ENCODE results near the gene DENND1A. TPM values are rescaled to one million over a fixed set of nuclear protein-coding genes. Genes with fewer than 3 reads are reported as not detected.

Gene DENND1A
- polyA plus RNA-seq, 2 donors = 4.6 to 4.8 TPM

GRCh38 chr9:123344192-123344949 is 585.6 kb downstream of the DENND1A start:
- H3K27me3 ChIP-seq (ENCODE audit: control insufficient read depth in 1 of 2, insufficient read depth in 2 of 2, low read length in 2 of 2) = no peaks in the 10 kb centered on the region
- 88 to 89% methylated on average over 9 of the region's 9 CpGs for WGBS, 2 donors
- peak overlapping the region; percentile 64 to 91 for H3K27ac ChIP-seq (ENCODE audit: low read depth in 2 of 2, low read length in 1 of 2)
- no peak overlapping the region for H3K4me3 ChIP-seq (ENCODE audit: low read depth in 1 of 2, low read length in 2 of 2)
- peaks cover 17 to 21% of the 10 kb centered on the region in 2 donors for H3K4me1 ChIP-seq (ENCODE audit: control insufficient read depth in 2 of 2, insufficient read depth in 2 of 2, low read length in 1 of 2)
- H3K36me3 ChIP-seq (ENCODE audit: control insufficient read depth in 2 of 2, insufficient read depth in 2 of 2, low read length in 1 of 2) = no peaks in the 10 kb centered on the region
- H3K9me3 ChIP-seq (ENCODE audit: control insufficient read depth in 2 of 2, insufficient read depth in 1 of 2, low read depth in 1 of 2, low read length in 1 of 2) = peaks cover 0 to 3% of the 10 kb centered on the region in 2 donors

DNA sequence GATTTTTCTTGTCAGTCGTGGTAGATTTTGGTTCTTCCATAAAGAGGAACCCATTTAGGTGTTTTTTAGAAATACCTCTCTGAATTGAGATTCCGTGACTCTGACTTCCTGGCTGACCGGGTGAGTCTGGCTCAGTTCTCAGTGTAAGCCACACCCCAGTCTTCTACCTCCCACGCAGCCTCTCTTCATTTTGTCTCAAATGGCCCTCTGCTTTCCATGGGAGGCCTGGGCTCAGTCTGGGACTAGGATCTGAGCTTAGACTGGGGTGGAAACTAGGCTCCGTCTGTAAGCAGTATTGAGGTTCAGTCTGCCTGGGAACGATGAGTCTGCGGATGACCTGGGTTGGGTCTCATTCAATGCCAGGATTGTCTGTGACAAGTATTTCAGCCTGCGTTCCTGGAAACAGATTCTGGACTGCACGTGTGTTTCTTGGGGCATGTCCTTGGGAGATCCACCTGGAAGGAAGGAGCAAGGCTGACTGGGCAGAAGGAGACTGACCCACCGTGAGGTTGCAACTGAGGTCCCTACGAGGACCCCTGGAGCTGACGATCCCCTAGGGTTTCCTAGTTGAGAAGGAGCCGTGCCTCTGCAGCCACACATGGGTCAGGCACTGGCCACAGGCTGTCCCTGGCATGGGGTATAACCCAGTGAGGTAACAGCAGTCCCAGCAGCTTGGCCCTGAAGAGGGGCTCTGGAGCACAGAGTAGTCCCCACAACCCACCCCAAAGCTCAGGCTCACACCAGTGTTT is 586.3 kb downstream of the DENND1A start:
- H3K27ac ChIP-seq (ENCODE audit: low read depth in 2 of 2, low read length in 1 of 2) = peak overlapping the region; percentile 64 to 91
- no peaks in the 10 kb centered on the region for H3K36me3 ChIP-seq (ENCODE audit: control insufficient read depth in 2 of 2, insufficient read depth in 2 of 2, low read length in 1 of 2)
- H3K4me3 ChIP-seq (ENCODE audit: low read depth in 1 of 2, low read length in 2 of 2) = no peak overlapping the region
- no peaks in the 10 kb centered on the region for H3K27me3 ChIP-seq (ENCODE audit: control insufficient read depth in 1 of 2, insufficient read depth in 2 of 2, low read length in 2 of 2)
- H3K4me1 ChIP-seq (ENCODE audit: control insufficient read depth in 2 of 2, insufficient read depth in 2 of 2, low read length in 1 of 2) = peaks cover 17 to 25% of the 10 kb centered on the region in 2 donors
- H3K9me3 ChIP-seq (ENCODE audit: control insufficient read depth in 2 of 2, insufficient read depth in 1 of 2, low read depth in 1 of 2, low read length in 1 of 2) = peaks cover 0 to 3% of the 10 kb centered on the region in 2 donors
- 44 to 57% methylated on average over 13 of the region's 13 CpGs for WGBS, 2 donors

DNA sequence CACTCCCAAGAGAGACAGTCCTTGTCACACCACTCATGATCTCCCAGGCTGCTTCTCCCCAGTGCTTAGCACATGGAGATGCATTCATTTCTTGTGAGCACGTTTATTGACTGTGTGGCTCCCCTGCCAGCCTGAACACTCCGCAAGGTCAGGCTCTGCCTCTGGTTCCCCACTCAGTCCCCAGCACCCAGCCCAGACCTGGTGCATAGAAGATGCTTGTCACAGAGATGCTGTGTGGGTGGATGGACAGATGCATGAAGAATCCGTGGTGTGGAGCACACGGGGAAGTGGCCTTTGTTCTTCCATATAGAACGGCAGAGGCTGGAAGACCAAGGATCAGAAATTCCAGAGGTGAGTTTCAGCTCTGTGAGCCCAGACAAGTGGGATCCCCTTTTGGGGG is 587.7 kb downstream of the DENND1A start:
- no peaks in the 10 kb centered on the region for H3K36me3 ChIP-seq (ENCODE audit: control insufficient read depth in 2 of 2, insufficient read depth in 2 of 2, low read length in 1 of 2)
- H3K4me1 ChIP-seq (ENCODE audit: control insufficient read depth in 2 of 2, insufficient read depth in 2 of 2, low read length in 1 of 2) = peaks cover 17 to 22% of the 10 kb centered on the region in 2 donors
- 80 to 86% methylated on average over 5 of the region's 5 CpGs for WGBS, 2 donors
- no peak overlapping the region for H3K27ac ChIP-seq (ENCODE audit: low read depth in 2 of 2, low read length in 1 of 2)
- peaks cover 0 to 2% of the 10 kb centered on the region in 2 donors for H3K9me3 ChIP-seq (ENCODE audit: control insufficient read depth in 2 of 2, insufficient read depth in 1 of 2, low read depth in 1 of 2, low read length in 1 of 2)
- H3K4me3 ChIP-seq (ENCODE audit: low read depth in 1 of 2, low read length in 2 of 2) = no peak overlapping the region
- no peaks in the 10 kb centered on the region for H3K27me3 ChIP-seq (ENCODE audit: control insufficient read depth in 1 of 2, insufficient read depth in 2 of 2, low read length in 2 of 2)

DNA sequence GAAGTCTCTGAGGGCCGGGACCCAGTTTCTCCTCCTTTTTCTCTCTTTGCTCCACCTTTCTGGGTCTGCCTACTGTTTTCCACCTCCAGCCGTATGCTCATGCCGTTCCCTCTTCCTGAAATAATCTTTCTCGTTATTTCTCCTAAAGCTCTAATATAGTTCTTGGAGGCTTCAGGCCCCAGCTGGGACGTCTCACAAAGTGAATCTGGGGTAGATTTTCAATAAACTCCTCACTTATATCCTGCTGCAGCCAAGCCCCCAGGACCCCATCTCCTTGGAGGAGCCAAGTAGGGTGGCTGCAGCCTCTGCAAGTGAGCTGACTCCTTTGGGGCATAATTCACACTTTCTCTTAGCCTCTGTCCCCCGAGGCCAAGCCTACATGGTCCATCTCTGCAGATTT is 588.1 kb downstream of the DENND1A start:
- Histone ChIP-seq H3K27me3 (ENCODE audit: control insufficient read depth in 1 of 2, insufficient read depth in 2 of 2, low read length in 2 of 2) (no peaks in the 10 kb centered on the region), H3K4me3 (ENCODE audit: low read depth in 1 of 2, low read length in 2 of 2) (no peak overlapping the region), H3K4me1 (ENCODE audit: control insufficient read depth in 2 of 2, insufficient read depth in 2 of 2, low read length in 1 of 2) (peaks cover 17 to 23% of the 10 kb centered on the region in 2 donors), H3K9me3 (ENCODE audit: control insufficient read depth in 2 of 2, insufficient read depth in 1 of 2, low read depth in 1 of 2, low read length in 1 of 2) (no peaks in the 10 kb centered on the region), H3K27ac (ENCODE audit: low read depth in 2 of 2, low read length in 1 of 2) (no peak overlapping the region), H3K36me3 (ENCODE audit: control insufficient read depth in 2 of 2, insufficient read depth in 2 of 2, low read length in 1 of 2) (no peaks in the 10 kb centered on the region)
- WGBS, 2 donors = 82 to 88% methylated on average over 6 of the region's 6 CpGs

DNA sequence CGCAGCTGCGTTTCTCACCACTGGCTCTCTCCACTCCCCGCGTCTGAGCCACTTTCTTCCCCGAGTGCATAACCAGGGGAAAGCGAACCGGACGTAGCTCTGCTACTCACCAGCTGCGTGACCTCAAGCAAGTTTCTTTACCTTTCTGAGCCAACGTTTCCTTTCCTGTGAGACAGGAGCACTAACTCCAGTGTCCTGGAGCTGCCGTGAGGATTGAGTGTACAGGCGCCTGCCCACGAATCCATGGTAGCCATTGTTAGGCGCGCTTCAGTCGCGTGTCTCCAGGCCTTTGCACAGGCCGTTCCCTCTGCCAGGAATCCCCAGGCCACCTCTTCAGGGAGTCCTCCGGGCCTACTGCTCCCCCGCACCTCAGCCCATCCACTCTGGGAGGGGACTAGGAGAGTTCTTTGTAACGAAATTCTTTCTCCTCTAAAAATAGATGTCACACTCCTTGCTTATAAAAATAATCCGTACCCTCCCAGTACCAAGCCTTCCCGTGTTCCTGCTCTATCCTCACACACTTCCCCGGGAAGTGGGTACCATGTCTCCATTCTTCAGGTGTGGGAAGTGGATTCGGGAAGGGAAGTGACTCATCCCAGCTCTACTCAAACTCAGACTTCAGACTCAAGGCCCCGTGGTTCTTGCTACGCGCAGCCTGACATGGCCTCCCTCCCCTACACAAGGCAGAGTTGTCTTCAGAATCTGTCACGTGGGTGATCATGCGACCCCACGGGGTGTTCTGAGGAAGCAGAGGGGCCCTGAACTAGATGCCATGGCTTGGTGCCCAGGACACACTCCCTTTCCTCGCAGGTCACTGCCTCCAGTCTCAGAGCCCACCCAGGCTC is 590.0 kb downstream of the DENND1A start:
- Histone ChIP-seq H3K9me3 (ENCODE audit: control insufficient read depth in 2 of 2, insufficient read depth in 1 of 2, low read depth in 1 of 2, low read length in 1 of 2) (no peaks in the 10 kb centered on the region), H3K36me3 (ENCODE audit: control insufficient read depth in 2 of 2, insufficient read depth in 2 of 2, low read length in 1 of 2) (no peaks in the 10 kb centered on the region), H3K27ac (ENCODE audit: low read depth in 2 of 2, low read length in 1 of 2) (peak overlapping the region; percentile 28 to 54), H3K4me1 (ENCODE audit: control insufficient read depth in 2 of 2, insufficient read depth in 2 of 2, low read length in 1 of 2) (peaks cover 18 to 27% of the 10 kb centered on the region in 2 donors), H3K4me3 (ENCODE audit: low read depth in 1 of 2, low read length in 2 of 2) (no peak overlapping the region), H3K27me3 (ENCODE audit: control insufficient read depth in 1 of 2, insufficient read depth in 2 of 2, low read length in 2 of 2) (no peaks in the 10 kb centered on the region)
- WGBS, 2 donors = 60 to 61% methylated on average over 32 of the region's 32 CpGs

DNA sequence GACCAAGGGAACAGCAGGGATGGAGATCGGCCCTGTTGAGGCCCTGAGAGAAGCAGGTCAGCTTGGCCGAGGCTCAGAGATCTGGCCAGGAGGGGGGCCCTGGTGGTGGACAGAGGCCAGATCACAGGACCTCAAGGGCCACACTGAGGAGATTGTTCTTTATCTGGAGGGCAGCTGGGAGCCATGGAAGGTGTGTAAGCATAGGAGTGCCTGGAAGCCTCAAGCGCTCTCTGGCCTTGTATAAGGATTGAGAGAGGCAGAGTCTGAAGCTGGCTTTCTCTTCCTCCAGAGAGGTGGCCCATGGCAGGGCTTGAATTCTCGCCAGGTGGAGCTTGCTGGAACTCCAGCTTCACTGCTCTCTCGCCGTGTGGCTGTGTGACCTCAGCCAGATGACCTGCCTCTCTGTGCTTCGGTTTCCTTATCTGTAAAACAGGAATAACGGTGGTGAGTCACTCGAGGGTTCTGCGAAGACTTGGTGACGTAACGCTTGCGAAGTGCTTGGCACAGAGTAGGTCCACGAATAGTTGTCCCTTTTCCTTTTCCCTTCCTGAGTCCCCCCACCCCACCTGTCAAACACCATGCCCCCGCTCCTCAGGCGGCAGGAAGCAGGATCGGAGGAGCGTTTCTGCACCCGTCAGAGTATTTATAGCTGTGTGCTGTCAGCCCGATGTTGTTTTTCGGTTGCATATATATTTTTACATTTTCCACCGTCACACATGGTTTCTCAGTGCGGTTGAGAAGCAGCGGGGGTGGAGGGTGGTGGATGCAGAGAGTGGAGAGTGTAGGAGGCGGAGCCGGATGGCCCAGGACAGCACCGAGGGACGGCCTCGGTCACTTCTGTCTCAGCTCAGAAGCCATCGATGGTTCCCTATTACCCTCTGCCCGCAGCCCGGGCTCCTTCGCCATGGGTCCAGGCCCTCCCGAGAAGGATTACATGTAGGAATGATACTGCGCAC is 590.9 kb downstream of the DENND1A start:
- Histone ChIP-seq H3K4me3 (ENCODE audit: low read depth in 1 of 2, low read length in 2 of 2) (no peak overlapping the region), H3K27ac (ENCODE audit: low read depth in 2 of 2, low read length in 1 of 2) (peak overlapping the region in 1 of 2 donors; percentile 54)
- 59 to 65% methylated on average over 35 of the region's 35 CpGs for WGBS, 2 donors

GRCh38 chr9:123337971-123338370 is 592.0 kb downstream of the DENND1A start:
- H3K36me3 ChIP-seq (ENCODE audit: control insufficient read depth in 2 of 2, insufficient read depth in 2 of 2, low read length in 1 of 2) = no peaks in the 10 kb centered on the region
- H3K27ac ChIP-seq (ENCODE audit: low read depth in 2 of 2, low read length in 1 of 2) = no peak overlapping the region
- H3K4me1 ChIP-seq (ENCODE audit: control insufficient read depth in 2 of 2, insufficient read depth in 2 of 2, low read length in 1 of 2) = peaks cover 9 to 21% of the 10 kb centered on the region in 2 donors
- no peaks in the 10 kb centered on the region for H3K27me3 ChIP-seq (ENCODE audit: control insufficient read depth in 1 of 2, insufficient read depth in 2 of 2, low read length in 2 of 2)
- no peak overlapping the region for H3K4me3 ChIP-seq (ENCODE audit: low read depth in 1 of 2, low read length in 2 of 2)
- WGBS, 2 donors = 80 to 81% methylated on average over 4 of the region's 4 CpGs
- H3K9me3 ChIP-seq (ENCODE audit: control insufficient read depth in 2 of 2, insufficient read depth in 1 of 2, low read depth in 1 of 2, low read length in 1 of 2) = no peaks in the 10 kb centered on the region

More for the DNA sequence above, 590.9 kb downstream of the DENND1A start:
- H3K27me3 ChIP-seq (ENCODE audit: control insufficient read depth in 1 of 2, insufficient read depth in 2 of 2, low read length in 2 of 2) = no peaks in the 10 kb centered on the region
- no peaks in the 10 kb centered on the region for H3K9me3 ChIP-seq (ENCODE audit: control insufficient read depth in 2 of 2, insufficient read depth in 1 of 2, low read depth in 1 of 2, low read length in 1 of 2)
- peaks cover 13 to 26% of the 10 kb centered on the region in 2 donors for H3K4me1 ChIP-seq (ENCODE audit: control insufficient read depth in 2 of 2, insufficient read depth in 2 of 2, low read length in 1 of 2)
- no peaks in the 10 kb centered on the region for H3K36me3 ChIP-seq (ENCODE audit: control insufficient read depth in 2 of 2, insufficient read depth in 2 of 2, low read length in 1 of 2)

DNA sequence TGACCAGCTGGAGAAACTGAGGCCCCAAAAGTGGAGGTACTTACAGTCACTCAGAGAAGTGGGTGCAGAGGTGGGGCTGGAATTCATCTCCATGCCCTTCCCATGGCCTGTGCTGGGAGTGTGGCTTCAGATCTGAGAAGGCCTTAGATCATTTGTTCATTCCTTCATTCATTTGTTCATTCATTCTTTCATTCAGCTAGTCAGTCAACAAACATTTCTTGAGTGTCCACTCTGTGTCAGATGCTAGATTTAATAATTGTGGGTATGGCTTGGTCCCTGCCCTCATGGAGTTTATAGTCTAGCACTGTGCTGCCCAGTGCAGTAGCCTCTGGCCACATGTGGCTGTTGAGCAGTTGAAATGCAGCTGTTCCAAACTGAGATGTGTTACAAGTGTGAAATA is 593.0 kb downstream of the DENND1A start:
- Histone ChIP-seq H3K4me3 (ENCODE audit: low read depth in 1 of 2, low read length in 2 of 2) (no peak overlapping the region), H3K27me3 (ENCODE audit: control insufficient read depth in 1 of 2, insufficient read depth in 2 of 2, low read length in 2 of 2) (no peaks in the 10 kb centered on the region), H3K36me3 (ENCODE audit: control insufficient read depth in 2 of 2, insufficient read depth in 2 of 2, low read length in 1 of 2) (no peaks in the 10 kb centered on the region), H3K4me1 (ENCODE audit: control insufficient read depth in 2 of 2, insufficient read depth in 2 of 2, low read length in 1 of 2) (peaks cover 9 to 26% of the 10 kb centered on the region in 2 donors), H3K9me3 (ENCODE audit: control insufficient read depth in 2 of 2, insufficient read depth in 1 of 2, low read depth in 1 of 2, low read length in 1 of 2) (no peaks in the 10 kb centered on the region), H3K27ac (ENCODE audit: low read depth in 2 of 2, low read length in 1 of 2) (peak overlapping the region; percentile 78 to 98)

Measured in esophagus (tissue), 2 donors.